Neutrophil (primary cell): ENCODE measurements around the gene CYB561.

Experiments
- H3K27ac ChIP-seq: fragments of 200-600 bp; sonication (generic); 2 replicates; pipeline ENCODE4 v1.5.1; 2016; ENCODE audit warnings: mild to moderate bottlenecking, moderate library complexity
- H3K27me3 ChIP-seq: fragments of 200-600 bp; sonication (generic); 2 replicates; pipeline ENCODE4 v1.6.0; 2016; ENCODE audit warnings: mild to moderate bottlenecking
- H3K36me3 ChIP-seq: fragments of 200-600 bp; sonication (generic); 2 replicates; pipeline ENCODE4 v1.5.1; 2017
- H3K4me1 ChIP-seq, 2 experiments: fragments of 200-600 bp in 1 of 2; sonication (generic) in 1 of 2; 1 replicate in 1 of 2; 2 replicates in 1 of 2; pipeline versions ENCODE4 v1.5.1 to v1.6.1; 2013 to 2016; ENCODE audit warnings: low read depth in 1 of 2, low read length in 1 of 2, mild to moderate bottlenecking in 1 of 2, moderate library complexity in 1 of 2; ENCODE audit not compliant: control insufficient read depth in 1 of 2, insufficient read depth in 1 of 2
- H3K4me3 ChIP-seq, 2 experiments: fragments of 200-600 bp in 1 of 2; sonication (generic) in 1 of 2; 1 replicate in 1 of 2; 2 replicates in 1 of 2; pipeline ENCODE4 v1.5.1; 2013 to 2016; ENCODE audit warnings: low read depth in 1 of 2, low read length in 1 of 2, mild to moderate bottlenecking in 1 of 2, moderate library complexity in 1 of 2
- H3K9me3 ChIP-seq: fragments of 200-600 bp; sonication (generic); 2 replicates; pipeline ENCODE4 v1.5.1; 2016
- TF ChIP-seq, protein P1 (sequence below): fragments of 200-600 bp; sonication (generic); IDR thresholded peaks from 2 replicates; pipeline ENCODE4 v1.5.1; 2016; ENCODE audit warnings: antibody characterized with exemption

CYB561 gene

GRCh38 chr17:63491977-63492618 lies 46.0 kb upstream of the CYB561 start:
- no peaks in the 10 kb centered on the region for H3K27me3 ChIP-seq
- H3K4me1 ChIP-seq: no peaks in the 10 kb centered on the region
- TF ChIP-seq, protein P1, sequence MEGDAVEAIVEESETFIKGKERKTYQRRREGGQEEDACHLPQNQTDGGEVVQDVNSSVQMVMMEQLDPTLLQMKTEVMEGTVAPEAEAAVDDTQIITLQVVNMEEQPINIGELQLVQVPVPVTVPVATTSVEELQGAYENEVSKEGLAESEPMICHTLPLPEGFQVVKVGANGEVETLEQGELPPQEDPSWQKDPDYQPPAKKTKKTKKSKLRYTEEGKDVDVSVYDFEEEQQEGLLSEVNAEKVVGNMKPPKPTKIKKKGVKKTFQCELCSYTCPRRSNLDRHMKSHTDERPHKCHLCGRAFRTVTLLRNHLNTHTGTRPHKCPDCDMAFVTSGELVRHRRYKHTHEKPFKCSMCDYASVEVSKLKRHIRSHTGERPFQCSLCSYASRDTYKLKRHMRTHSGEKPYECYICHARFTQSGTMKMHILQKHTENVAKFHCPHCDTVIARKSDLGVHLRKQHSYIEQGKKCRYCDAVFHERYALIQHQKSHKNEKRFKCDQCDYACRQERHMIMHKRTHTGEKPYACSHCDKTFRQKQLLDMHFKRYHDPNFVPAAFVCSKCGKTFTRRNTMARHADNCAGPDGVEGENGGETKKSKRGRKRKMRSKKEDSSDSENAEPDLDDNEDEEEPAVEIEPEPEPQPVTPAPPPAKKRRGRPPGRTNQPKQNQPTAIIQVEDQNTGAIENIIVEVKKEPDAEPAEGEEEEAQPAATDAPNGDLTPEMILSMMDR: no peak
- H3K4me3 ChIP-seq: no peak overlapping the region
- no peaks in the 10 kb centered on the region for H3K36me3 ChIP-seq
- H3K9me3 ChIP-seq: no peaks in the 10 kb centered on the region
- no peak overlapping the region for H3K27ac ChIP-seq

DNA sequence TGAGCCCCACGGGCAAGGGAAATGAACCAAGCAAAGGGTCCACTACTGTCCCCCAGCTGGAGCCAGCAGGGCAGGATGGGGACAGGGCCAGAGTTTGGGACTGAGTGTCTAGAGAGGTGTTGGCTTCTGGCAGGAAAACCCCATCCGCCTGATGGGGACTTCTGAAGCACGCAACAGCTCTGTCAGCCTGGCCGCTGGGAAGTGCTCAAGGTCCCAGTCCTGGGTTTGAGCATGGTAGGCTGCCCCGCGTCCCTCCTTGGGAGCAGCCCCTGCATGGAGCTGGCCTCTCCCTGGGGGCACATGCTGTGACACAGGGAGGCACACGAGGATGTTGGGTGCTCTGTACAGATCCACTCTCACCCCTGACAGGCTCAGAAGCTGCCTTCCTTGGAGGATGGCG lies 45.3 kb upstream of the CYB561 start:
- H3K4me3 ChIP-seq: no peak overlapping the region
- H3K4me1 ChIP-seq: no peaks in the 10 kb centered on the region
- H3K27ac ChIP-seq: no peak overlapping the region
- TF ChIP-seq, protein P1: no peak
- no peaks in the 10 kb centered on the region for H3K27me3 ChIP-seq
- H3K9me3 ChIP-seq: no peaks in the 10 kb centered on the region
- H3K36me3 ChIP-seq: no peaks in the 10 kb centered on the region

DNA sequence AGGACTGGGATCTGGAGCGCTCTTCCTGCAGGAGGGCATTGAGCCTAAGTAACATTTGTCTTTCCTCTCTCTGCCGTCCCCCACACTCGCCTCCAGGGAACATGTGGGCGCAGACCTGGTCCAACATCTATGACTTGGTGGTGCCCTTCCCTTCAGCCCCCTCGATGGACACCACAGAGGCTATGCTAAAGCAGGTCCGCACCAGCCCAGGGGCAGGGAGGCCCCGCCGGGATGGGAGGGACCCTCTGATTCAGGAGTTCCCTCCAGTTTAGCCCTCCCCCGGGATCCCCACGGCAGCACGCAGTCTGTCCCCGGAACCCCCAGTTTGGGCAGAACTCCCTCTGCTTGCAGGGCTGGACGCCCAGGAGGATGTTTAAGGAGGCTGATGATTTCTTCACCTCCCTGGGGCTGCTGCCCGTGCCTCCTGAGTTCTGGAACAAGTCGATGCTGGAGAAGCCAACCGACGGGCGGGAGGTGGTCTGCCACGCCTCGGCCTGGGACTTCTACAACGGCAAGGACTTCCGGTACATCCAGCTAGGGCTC lies 44.8 kb upstream of the CYB561 start:
- Histone ChIP-seq H3K36me3 (no peaks in the 10 kb centered on the region), H3K4me3 (no peak overlapping the region), H3K4me1 (no peaks in the 10 kb centered on the region), H3K27me3 (no peaks in the 10 kb centered on the region), H3K27ac (no peak overlapping the region), H3K9me3 (no peaks in the 10 kb centered on the region)
- TF ChIP-seq, protein P1: no peak

GRCh38 chr17:63490329-63490728 lies 44.2 kb upstream of the CYB561 start:
- Histone ChIP-seq H3K36me3 (no peaks in the 10 kb centered on the region), H3K27me3 (no peaks in the 10 kb centered on the region), H3K27ac (no peak overlapping the region), H3K4me3 (no peak overlapping the region), H3K4me1 (no peaks in the 10 kb centered on the region), H3K9me3 (no peaks in the 10 kb centered on the region)
- TF ChIP-seq, protein P1: no peak

GRCh38 chr17:63489291-63489690 lies 43.2 kb upstream of the CYB561 start:
- Histone ChIP-seq H3K27me3 (no peaks in the 10 kb centered on the region), H3K9me3 (no peaks in the 10 kb centered on the region), H3K4me1 (no peaks in the 10 kb centered on the region), H3K36me3 (no peaks in the 10 kb centered on the region), H3K27ac (no peak overlapping the region), H3K4me3 (no peak overlapping the region)
- TF ChIP-seq, protein P1: no peak
